Measurements from ENCODE around the gene CDH13.

The CDH13 gene

GRCh38 chr16:83269048-83269447 is 642.3 kb downstream of the CDH13 start:
- DNase-seq: no peak

- no peak for DNase-seq
Observed at GRCh38 chr16:83269541-83269940, 642.8 kb downstream of the CDH13 start.

- no peak for DNase-seq
Observed at GRCh38 chr16:83270061-83270460, 643.3 kb downstream of the CDH13 start.

GRCh38 chr16:83270640-83271039 is 643.9 kb downstream of the CDH13 start:
- no peak for DNase-seq

GRCh38 chr16:83271123-83271522 is 644.4 kb downstream of the CDH13 start:
- no peak for DNase-seq

- no peak for DNase-seq
Observed at GRCh38 chr16:83271970-83272575, 645.3 kb downstream of the CDH13 start.

GRCh38 chr16:83272843-83273242 is 646.1 kb downstream of the CDH13 start:
- DNase-seq: no peak

GRCh38 chr16:83273504-83274173 is 646.9 kb downstream of the CDH13 start:
- no peak for DNase-seq

GRCh38 chr16:83279251-83279650 is 652.5 kb downstream of the CDH13 start:
- no peak for DNase-seq

GRCh38 chr16:83285921-83286320 is 659.2 kb downstream of the CDH13 start:
- no peak for DNase-seq

- DNase-seq: no peak
Observed at GRCh38 chr16:83296505-83296904, 669.7 kb downstream of the CDH13 start.

- DNase-seq: no peak
Observed at GRCh38 chr16:83298541-83298940, 671.8 kb downstream of the CDH13 start.

GRCh38 chr16:83300326-83300725 is 673.6 kb downstream of the CDH13 start:
- DNase-seq: no peak

GRCh38 chr16:83301971-83302370 is 675.2 kb downstream of the CDH13 start:
- no peak for DNase-seq

GRCh38 chr16:83302853-83303252 is 676.1 kb downstream of the CDH13 start:
- DNase-seq: no peak

GRCh38 chr16:83305092-83305491 is 678.3 kb downstream of the CDH13 start:
- DNase-seq: peak; percentile 3

- no peak for DNase-seq
Observed at GRCh38 chr16:83306961-83307593, 680.3 kb downstream of the CDH13 start.

GRCh38 chr16:83307594-83307992 is 680.8 kb downstream of the CDH13 start:
- no peak for DNase-seq

- DNase-seq: no peak
Observed at GRCh38 chr16:83308414-83308813, 681.6 kb downstream of the CDH13 start.

- DNase-seq: no peak
Observed at GRCh38 chr16:83310816-83311215, 684.0 kb downstream of the CDH13 start.

GRCh38 chr16:83312015-83312717 is 685.4 kb downstream of the CDH13 start:
- no peak for DNase-seq

- no peak for DNase-seq
Observed at GRCh38 chr16:83312718-83313245, 686.0 kb downstream of the CDH13 start.

- DNase-seq: no peak
Observed at GRCh38 chr16:83315271-83315670, 688.5 kb downstream of the CDH13 start.

GRCh38 chr16:83316458-83316857 is 689.7 kb downstream of the CDH13 start:
- no peak for DNase-seq

Measured in inflammatory macrophage treated with lipopolysaccharide for 4 hours (primary cell).